Measurements from ENCODE around the gene CWC27.

DNA sequence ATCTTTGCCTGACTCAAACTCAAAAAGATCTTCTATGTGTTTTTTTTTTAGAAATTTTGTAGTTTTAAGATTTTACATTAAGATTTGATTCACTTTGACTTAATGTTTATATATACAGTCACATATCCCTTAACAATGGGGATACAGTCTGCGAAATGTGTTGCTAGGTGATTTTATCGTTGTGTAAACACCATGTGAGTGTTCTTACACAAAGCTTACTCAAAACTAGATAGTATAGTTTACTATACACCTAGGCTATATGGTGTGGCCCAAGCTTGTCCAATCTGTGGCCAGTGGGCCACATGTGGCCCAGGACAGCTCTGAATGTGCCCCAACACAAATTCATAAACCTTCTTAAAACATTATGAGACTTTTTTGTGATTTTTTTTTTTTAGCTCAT lies 131.9 kb downstream of the CWC27 start:
- no peak for TF ChIP-seq CTCF (IDR thresholded peaks at IDR 0.05)
- TF ChIP-seq POLR2A (IDR thresholded peaks at IDR 0.05): no peak
- no peak for TF ChIP-seq POLR2AphosphoS5 (IDR thresholded peaks at IDR 0.05)
- no peak for TF ChIP-seq EP300 (IDR thresholded peaks at IDR 0.05)

Measured in upper lobe of left lung (tissue), 4 donors.